H1 (cell line): ENCODE results near the gene CABP2. TPM values are rescaled to one million over a fixed set of nuclear protein-coding genes. Genes with fewer than 3 reads are reported as not detected.

Source experiments
- CTCF ChIA-PET: fragments of 300-600 bp; sonication (Branson Sonifier 250); formaldehyde crosslinking; loops from one replicate; lab custom pipeline; 2021; ENCODE audit not compliant: partially characterized antibody; lab: Charles Lee
- POLR2A ChIA-PET: fragments of 300-600 bp; sonication (Branson Sonifier 250); formaldehyde crosslinking; loops from one replicate; lab custom pipeline; 2021; ENCODE audit warnings: inconsistent platforms; ENCODE audit not compliant: partially characterized antibody; lab: Charles Lee
- DNase-seq, 2 experiments: peaks; one replicate each; pipeline versions ENCODE4 v3.0.0 to v3.0.0-alpha.2; 2010 to 2022; ENCODE audit warnings: low spot score in 2 of 2, low read depth in 1 of 2, mixed read lengths in 1 of 2
- FAIRE-seq: peaks from 2 replicates; lab custom pipeline; 2011; peaks lifted over from hg19 to GRCh38; lab: Jason Lieb, UNC
- H2AFZ ChIP-seq: 2 replicates; pipeline ENCODE4 v1.8.1; 2012; ENCODE audit warnings: low read length, inconsistent platforms
- H2AK5ac ChIP-seq: 2 replicates; pipeline ENCODE4 v1.6.1; 2013; ENCODE audit warnings: low read depth, low read length
- H2BK120ac ChIP-seq: replicated peaks from 2 replicates; pipeline ENCODE3; 2013; ENCODE audit warnings: low read depth, low read length, inconsistent platforms
- H2BK12ac ChIP-seq: 2 replicates; pipeline ENCODE4 v1.6.1; 2013; ENCODE audit warnings: low read depth, low read length
- H2BK15ac ChIP-seq: 2 replicates; pipeline ENCODE4 v1.6.1; 2013; ENCODE audit warnings: low read length
- H2BK20ac ChIP-seq: 2 replicates; pipeline ENCODE4 v1.6.1; 2013; ENCODE audit warnings: low read length
- H2BK5ac ChIP-seq: 2 replicates; pipeline ENCODE4 v1.6.1; 2013; ENCODE audit warnings: low read depth, low read length
- H3K14ac ChIP-seq: 2 replicates; pipeline ENCODE4 v1.6.1; 2013; ENCODE audit warnings: inconsistent platforms; ENCODE audit not compliant: insufficient read length
- H3K18ac ChIP-seq: 2 replicates; pipeline ENCODE4 v1.6.1; 2013; ENCODE audit warnings: low read length; ENCODE audit errors: extremely low read depth
- H3K23ac ChIP-seq: 2 replicates; pipeline ENCODE4 v1.6.1; 2013; ENCODE audit warnings: inconsistent platforms; ENCODE audit not compliant: insufficient read length
- H3K23me2 ChIP-seq: 2 replicates; pipeline ENCODE4 v1.6.1; 2013; ENCODE audit warnings: low read depth, low read length
- H3K27ac ChIP-seq: 2 replicates; pipeline ENCODE4 v1.6.1; 2011; ENCODE audit warnings: low read depth, low read length, inconsistent platforms
- H3K27me3 ChIP-seq, 4 experiments: replicated peaks in 1 of 4; 1 replicate in 1 of 4; 2 replicates in 3 of 4; pipeline versions ENCODE4 v1.6.1 to v1.8.1; 2011 to 2013; ENCODE audit warnings: low read length in 3 of 4, mild to moderate bottlenecking in 3 of 4, inconsistent platforms in 2 of 4, mixed read lengths in 2 of 4, moderate library complexity in 1 of 4; ENCODE audit not compliant: control insufficient read depth in 3 of 4, insufficient read depth in 3 of 4; ENCODE audit errors: extremely low read depth in 1 of 4
- H3K36me3 ChIP-seq, 4 experiments: 2 replicates each; pipeline versions ENCODE4 v1.6.1 to v1.8.1; 2011 to 2013; ENCODE audit warnings: mild to moderate bottlenecking in 4 of 4, low read length in 3 of 4, moderate library complexity in 2 of 4, control low read depth in 1 of 4, inconsistent platforms in 1 of 4; ENCODE audit not compliant: insufficient read depth in 4 of 4, control insufficient read depth in 2 of 4
- H3K4ac ChIP-seq: replicated peaks from 2 replicates; pipeline ENCODE3; 2013; ENCODE audit warnings: low read length, low read depth, mixed read lengths, inconsistent platforms; ENCODE audit not compliant: insufficient read length
- H3K4me1 ChIP-seq, 4 experiments: replicated peaks in 1 of 4; 1 replicate in 1 of 4; 2 replicates in 3 of 4; pipeline versions ENCODE4 v1.6.1 to v1.8.1; 2011 to 2013; ENCODE audit warnings: low read length in 3 of 4, inconsistent platforms in 2 of 4, mixed read lengths in 1 of 4; ENCODE audit not compliant: insufficient read depth in 4 of 4, control insufficient read depth in 3 of 4
- H3K4me2 ChIP-seq, 2 experiments: 2 replicates each; pipeline versions ENCODE4 v1.6.1 to v1.8.1; 2011 to 2013; ENCODE audit warnings: low read depth in 2 of 2, low read length in 2 of 2, control low read depth in 1 of 2, inconsistent platforms in 1 of 2, mild to moderate bottlenecking in 1 of 2; ENCODE audit not compliant: insufficient read depth in 1 of 2
- H3K4me3 ChIP-seq, 4 experiments: fragments of 200-600, 300-600 bp in 1 of 4; sonication (generic), shearing (Covaris generic), sonication (Bioruptor Twin) in 1 of 4; 2 replicates each; pipeline versions ENCODE4 v1.5.1 to v1.8.1; 2011 to 2016; ENCODE audit warnings: low read length in 4 of 4, low read depth in 3 of 4, control low read depth in 2 of 4, inconsistent platforms in 2 of 4, mild to moderate bottlenecking in 2 of 4, mixed read lengths in 1 of 4, moderate library complexity in 1 of 4; ENCODE audit not compliant: insufficient read depth in 2 of 4; ENCODE audit errors: extremely low read depth in 1 of 4
- H3K56ac ChIP-seq: replicated peaks from 2 replicates; pipeline ENCODE3; 2013; ENCODE audit warnings: low read depth, mild to moderate bottlenecking, mixed read lengths, low read length, inconsistent platforms; ENCODE audit not compliant: insufficient read length
- H3K79me1 ChIP-seq: 2 replicates; pipeline ENCODE4 v1.6.1; 2013; ENCODE audit warnings: low read depth, low read length, control low read depth
- H3K79me2 ChIP-seq, 2 experiments: 2 replicates each; pipeline versions ENCODE4 v1.6.1 to v1.8.1; 2012 to 2013; ENCODE audit warnings: low read length in 2 of 2, mild to moderate bottlenecking in 2 of 2, inconsistent platforms in 1 of 2; ENCODE audit not compliant: insufficient read depth in 2 of 2, control insufficient read depth in 1 of 2
- H3K9ac ChIP-seq, 4 experiments: replicated peaks in 1 of 4; 1 replicate in 1 of 4; 2 replicates in 3 of 4; pipeline versions ENCODE4 v1.6.1 to v1.8.1; 2011 to 2013; ENCODE audit warnings: low read depth in 3 of 4, low read length in 3 of 4, control low read depth in 2 of 4, mild to moderate bottlenecking in 2 of 4, moderate library complexity in 2 of 4, inconsistent platforms in 1 of 4; ENCODE audit errors: extremely low read depth in 1 of 4
- H3K9me3 ChIP-seq, 2 experiments: 2 replicates each; pipeline versions ENCODE4 v1.6.1 to v1.8.1; 2012 to 2013; ENCODE audit warnings: mild to moderate bottlenecking in 2 of 2, moderate library complexity in 2 of 2, control low read depth in 1 of 2, inconsistent platforms in 1 of 2, low read depth in 1 of 2, low read length in 1 of 2, mixed read lengths in 1 of 2; ENCODE audit not compliant: insufficient read depth in 2 of 2
- H4K20me1 ChIP-seq, 2 experiments: replicated peaks in 1 of 2; 2 replicates each; pipeline versions ENCODE3 to v1.8.1; 2011 to 2013; ENCODE audit warnings: inconsistent platforms in 2 of 2, low read length in 2 of 2, mild to moderate bottlenecking in 1 of 2; ENCODE audit not compliant: insufficient read depth in 2 of 2, control insufficient read depth in 1 of 2
- H4K5ac ChIP-seq: 2 replicates; pipeline ENCODE4 v1.6.1; 2013; ENCODE audit warnings: low read length, low read depth, mixed read lengths, inconsistent platforms; ENCODE audit not compliant: insufficient read length
- H4K8ac ChIP-seq: 2 replicates; pipeline ENCODE4 v1.8.0; 2013; ENCODE audit warnings: mild to moderate bottlenecking, moderate library complexity, low read length, inconsistent platforms; ENCODE audit not compliant: insufficient read depth; ENCODE audit errors: extremely low read depth
- H4K91ac ChIP-seq: replicated peaks from 2 replicates; pipeline ENCODE3; 2013; ENCODE audit warnings: low read length, mixed read lengths, inconsistent platforms; ENCODE audit not compliant: insufficient read length
- CHD2 ChIP-seq: IDR thresholded peaks from 2 replicates; pipeline ENCODE4 v1.6.1; 2012; ENCODE audit warnings: low read length, improper control_type of control experiment
- CTCF ChIP-seq, 3 experiments: IDR thresholded peaks; 1 replicate in 2 of 3; 2 replicates in 1 of 3; pipeline versions ENCODE4 v1.5.1 to v1.6.1; 2011; ENCODE audit warnings: low read length in 3 of 3, mild to moderate bottlenecking in 3 of 3, inconsistent platforms in 2 of 3, low read depth in 1 of 3, moderate library complexity in 1 of 3; ENCODE audit not compliant: insufficient read depth in 1 of 3; ENCODE audit errors: control extremely low read depth in 1 of 3
- EGR1 ChIP-seq: IDR thresholded peaks from 2 replicates; pipeline ENCODE4 v1.6.1; 2011; ENCODE audit warnings: low read depth, low read length, borderline replicate concordance
- KDM5A ChIP-seq: fragments of 200-600 bp; IDR thresholded peaks from 2 replicates; pipeline ENCODE4 v1.7.1; 2012; ENCODE audit warnings: mild to moderate bottlenecking, low read length, inconsistent platforms, mixed read lengths
- SP4 ChIP-seq: IDR thresholded peaks from 2 replicates; pipeline ENCODE4 v1.6.1; 2012; ENCODE audit warnings: low read length, inconsistent platforms
- SUZ12 ChIP-seq: fragments of 200-600 bp; sonication (generic); IDR thresholded peaks from 2 replicates; pipeline ENCODE4 v1.6.1; 2012; ENCODE audit warnings: mild to moderate bottlenecking, inconsistent platforms, low read length, moderate library complexity, mixed read lengths
- TBP ChIP-seq: IDR thresholded peaks from 2 replicates; pipeline ENCODE4 v1.6.1; 2011; ENCODE audit warnings: low read depth, low read length, improper control_type of control experiment
- YY1 ChIP-seq: IDR thresholded peaks from 2 replicates; pipeline ENCODE4 v1.6.1; 2011; ENCODE audit warnings: low read depth, mild to moderate bottlenecking, low read length
- WGBS, 2 experiments: shearing (Covaris generic) in 1 of 2; methylation state at CpG; one replicate each; pipeline versions ENCODE4 v1.1.6 to v1.1.7; 2013 to 2015; ENCODE audit warnings: low lambda C conversion rate in 2 of 2, mixed read lengths in 2 of 2, inconsistent platforms in 1 of 2, low coverage in 1 of 2, missing lambda C conversion rate in 1 of 2; ENCODE audit not compliant: insufficient replicate concordance in 2 of 2, insufficient coverage in 1 of 2, insufficient read length in 1 of 2; ENCODE audit errors: extremely low coverage in 1 of 2, missing lambda C conversion rate in 1 of 2; 5-methylcytosine and 5-hydroxymethylcytosine counted together
- polyA plus RNA-seq, 7 experiments: library from polyadenylated mRNA; depleted of rRNA in 3 of 7; stranded (reverse) in 5 of 7; unstranded in 2 of 7; fragments of >200 nt in 5 of 7; fragments of 200-250 nt in 2 of 7; gene quantifications; 1 replicate in 5 of 7; 2 replicates in 1 of 7; 4 replicates in 1 of 7; pipeline versions ENCODE4 v1.2.1 to v1.2.3, GENCODE V29; 2011 to 2013; ENCODE audit warnings: missing spikeins in 2 of 7, mixed read lengths in 2 of 7
- total RNA-seq: library from RNA; stranded (reverse); fragmentation: NEBNext Ultra II Directional; extraction: Animal tissue kit (Norgen Biotek cat#: 25700); gene quantifications from 2 replicates; pipeline ENCODE4 v1.2.1, GENCODE V29; 2021

The CABP2 gene
- total and polyA plus RNA-seq, 2 of the 8 experiments (the other 6 are each of a cell fraction or from before 2014, with no cell fraction given), result not detected

GRCh38 chr11:67500484-67500821 is 22.8 kb downstream of the CABP2 start:
- H4K8ac ChIP-seq, result no peak overlapping the region
- H3K4me1 ChIP-seq, result peaks cover 0 to 13% (median 2%) of the 10 kb centered on the region in 4 experiments; a peak in 5 of 7 replicates
- H2BK120ac ChIP-seq, result no peak overlapping the region
- no peak overlapping the region for H3K4me2 ChIP-seq
- peaks cover 3 to 12% of the 10 kb centered on the region in 2 experiments for H4K20me1 ChIP-seq
- no peak overlapping the region for H2BK12ac ChIP-seq
- WGBS, 2 experiments, result 86% methylated on average over 1 of the region's 1 CpG; no CpG with 5 or more reads in 1 of the 2 experiments
- H3K9me3 ChIP-seq, result no peaks in the 10 kb centered on the region
- no peaks in the 10 kb centered on the region for H3K79me1 ChIP-seq
- H4K91ac ChIP-seq, result no peak overlapping the region
- H3K36me3 ChIP-seq, result peaks cover 0 to 8% (median 4%) of the 10 kb centered on the region in 4 experiments; a peak in 6 of 8 replicates
- CTCF ChIA-PET, result no interaction called here
- no peak overlapping the region for H3K18ac ChIP-seq
- H2AK5ac ChIP-seq, result no peak overlapping the region
- H3K4ac ChIP-seq, result no peak overlapping the region
- H2AFZ ChIP-seq, result no peak overlapping the region
- POLR2A ChIA-PET, result interaction anchor here (1.1 to 1.5 kb wide), 3 partner anchors 10 to 33 kb away, joined by 3 to 4 read pairs (median 3); no protein-coding TSS in a partner anchor
- no peak overlapping the region for H2BK15ac ChIP-seq
- no peak overlapping the region for H3K9ac ChIP-seq
- DNase-seq, result no peak
- no peak overlapping the region for H4K5ac ChIP-seq
- no peak overlapping the region for H3K56ac ChIP-seq
- peaks cover 0 to 8% (median 4%) of the 10 kb centered on the region in 4 experiments; a peak in 3 of 7 replicates for H3K27me3 ChIP-seq
- H3K4me3 ChIP-seq, result no peak overlapping the region
- no peak for FAIRE-seq
- H3K23me2 ChIP-seq, result peaks cover 14% of the 10 kb centered on the region; the same call in 1 of the 2 replicates
- no peak overlapping the region for H2BK20ac ChIP-seq
- H3K23ac ChIP-seq, result no peak overlapping the region
- no peak overlapping the region for H2BK5ac ChIP-seq
- H3K79me2 ChIP-seq, result no peaks in the 10 kb centered on the region
- H3K14ac ChIP-seq, result no peak overlapping the region
- no peak overlapping the region for H3K27ac ChIP-seq
- TF ChIP-seq SP4 (no peak), TBP (no peak), SUZ12 (no peak), CHD2 (no peak), KDM5A (no peak), EGR1 (no peak), CTCF (IDR thresholded peaks at IDR 0.05; ENCODE audit: control extremely low read depth in 1 of 3, insufficient read depth in 1 of 3, low read depth in 1 of 3, low read length in 3 of 3) (no peak), YY1 (no peak)
